ENCODE measurements around the gene ERMP1.

Gene ERMP1

GRCh38 chr9:5789489-5789888 lies 43.4 kb downstream of the ERMP1 start:
- no peak overlapping the region for H3K4me3 ChIP-seq (ENCODE audit: low read length)
- H4K5ac ChIP-seq (ENCODE audit: low read length) = no peak overlapping the region
- H2BK15ac ChIP-seq (replicated peaks; ENCODE audit: low read depth) = no peak overlapping the region
- no peak overlapping the region for H3K27ac ChIP-seq (ENCODE audit: low read depth, low read length)
- H3K18ac ChIP-seq (ENCODE audit: low read length) = no peak overlapping the region
- H2BK120ac ChIP-seq (ENCODE audit: low read depth, low read length) = no peak overlapping the region
- H3K56ac ChIP-seq (ENCODE audit: low read length) = no peak overlapping the region
- H4K8ac ChIP-seq (ENCODE audit: low read depth, low read length) = no peak overlapping the region
- DNase-seq = no peak
- no peak overlapping the region for H2AK5ac ChIP-seq (ENCODE audit: low read length)
- no CpG with 5 or more reads among the region's 5 CpGs for WGBS (ENCODE audit: extremely low coverage, insufficient coverage, low lambda C conversion rate)
- no peak overlapping the region for H3K4ac ChIP-seq (ENCODE audit: low read depth, low read length)
- H3K23ac ChIP-seq (ENCODE audit: low read length) = no peak overlapping the region
- no peak overlapping the region for H3K9ac ChIP-seq (ENCODE audit: low read length)
- H3K27me3 ChIP-seq (ENCODE audit: insufficient read depth, low read length, poor library complexity) = no peaks in the 10 kb centered on the region
- no peaks in the 10 kb centered on the region for H3K79me1 ChIP-seq (ENCODE audit: low read length)
- H3K4me1 ChIP-seq (ENCODE audit: control insufficient read depth, low read depth, low read length) = no peaks in the 10 kb centered on the region
- H3K4me2 ChIP-seq (ENCODE audit: low read length) = no peak overlapping the region
- no peak overlapping the region for H2BK5ac ChIP-seq (ENCODE audit: low read length)
- no peaks in the 10 kb centered on the region for H3K36me3 ChIP-seq (ENCODE audit: control insufficient read depth, insufficient read depth, low read length)
- no peaks in the 10 kb centered on the region for H3K79me2 ChIP-seq (ENCODE audit: control insufficient read depth, insufficient read depth, low read length)

DNA sequence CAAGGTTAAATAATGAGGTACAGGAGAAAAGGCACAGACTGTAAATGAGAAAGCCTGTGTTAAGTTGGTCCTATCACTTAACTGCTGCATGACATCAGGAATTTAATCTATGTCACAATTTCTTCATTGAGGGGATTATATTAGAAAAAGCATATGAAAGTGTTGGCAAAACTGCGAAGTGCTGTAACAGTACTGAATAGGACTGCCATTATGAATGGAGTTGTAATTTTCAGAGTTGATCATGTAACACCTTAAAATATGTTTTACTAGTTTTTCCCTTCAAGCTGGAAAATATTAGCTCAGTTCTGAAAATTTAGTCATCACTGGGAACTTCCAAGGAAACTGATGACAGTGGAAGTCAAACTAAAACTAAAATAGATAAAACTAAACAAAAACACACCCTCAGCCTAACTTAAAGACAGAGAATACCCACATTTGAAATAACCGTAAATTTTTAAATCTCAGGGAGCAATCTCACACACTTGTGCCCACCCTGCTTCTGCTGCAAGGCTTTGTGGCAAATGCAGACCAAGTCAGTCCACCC lies 45.1 kb downstream of the ERMP1 start:
- WGBS (ENCODE audit: extremely low coverage, insufficient coverage, low lambda C conversion rate) = no CpG with 5 or more reads among the region's 2 CpGs
- H3K18ac ChIP-seq (ENCODE audit: low read length) = no peak overlapping the region
- no peak overlapping the region for H3K4ac ChIP-seq (ENCODE audit: low read depth, low read length)
- no peak overlapping the region for H3K4me2 ChIP-seq (ENCODE audit: low read length)
- no peak for DNase-seq
- no peak overlapping the region for H2BK15ac ChIP-seq (replicated peaks; ENCODE audit: low read depth)
- no peaks in the 10 kb centered on the region for H3K27me3 ChIP-seq (ENCODE audit: insufficient read depth, low read length, poor library complexity)
- H3K4me3 ChIP-seq (ENCODE audit: low read length) = no peak overlapping the region
- no peaks in the 10 kb centered on the region for H3K79me1 ChIP-seq (ENCODE audit: low read length)
- H3K79me2 ChIP-seq (ENCODE audit: control insufficient read depth, insufficient read depth, low read length) = no peaks in the 10 kb centered on the region
- H4K8ac ChIP-seq (ENCODE audit: low read depth, low read length) = no peak overlapping the region
- H2AK5ac ChIP-seq (ENCODE audit: low read length) = no peak overlapping the region
- H2BK120ac ChIP-seq (ENCODE audit: low read depth, low read length) = no peak overlapping the region
- H4K5ac ChIP-seq (ENCODE audit: low read length) = no peak overlapping the region
- no peak overlapping the region for H3K56ac ChIP-seq (ENCODE audit: low read length)
- H3K4me1 ChIP-seq (ENCODE audit: control insufficient read depth, low read depth, low read length) = no peaks in the 10 kb centered on the region
- H3K9ac ChIP-seq (ENCODE audit: low read length) = no peak overlapping the region
- no peak overlapping the region for H2BK5ac ChIP-seq (ENCODE audit: low read length)
- H3K27ac ChIP-seq (ENCODE audit: low read depth, low read length) = no peak overlapping the region
- H3K36me3 ChIP-seq (ENCODE audit: control insufficient read depth, insufficient read depth, low read length) = no peaks in the 10 kb centered on the region
- no peak overlapping the region for H3K23ac ChIP-seq (ENCODE audit: low read length)

DNA sequence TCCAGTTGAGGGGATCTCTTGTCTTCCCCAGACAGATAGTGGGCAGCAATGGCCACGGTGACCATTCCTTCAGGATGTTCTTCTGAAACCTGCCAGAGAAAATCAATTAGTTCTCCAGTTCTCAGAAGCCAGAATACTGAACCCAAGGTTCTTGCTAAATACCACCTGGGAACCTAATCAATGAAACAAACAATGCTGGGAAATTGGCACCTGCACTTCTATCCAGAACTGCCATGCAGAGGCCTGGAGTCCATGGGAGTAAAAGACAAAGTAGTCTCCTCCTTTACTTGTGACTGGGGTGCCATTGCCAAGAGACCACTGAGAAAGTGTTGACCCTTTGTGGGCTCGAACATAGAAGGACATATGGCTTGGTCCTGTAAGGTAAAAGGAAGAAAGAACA lies 45.7 kb downstream of the ERMP1 start:
- no peak overlapping the region for H3K23ac ChIP-seq (ENCODE audit: low read length)
- H4K8ac ChIP-seq (ENCODE audit: low read depth, low read length) = no peak overlapping the region
- H3K79me1 ChIP-seq (ENCODE audit: low read length) = no peaks in the 10 kb centered on the region
- no peak overlapping the region for H3K56ac ChIP-seq (ENCODE audit: low read length)
- no peak overlapping the region for H4K5ac ChIP-seq (ENCODE audit: low read length)
- no peak overlapping the region for H2AK5ac ChIP-seq (ENCODE audit: low read length)
- DNase-seq = no peak
- H2BK5ac ChIP-seq (ENCODE audit: low read length) = no peak overlapping the region
- no peak overlapping the region for H3K18ac ChIP-seq (ENCODE audit: low read length)
- H2BK120ac ChIP-seq (ENCODE audit: low read depth, low read length) = no peak overlapping the region
- WGBS (ENCODE audit: extremely low coverage, insufficient coverage, low lambda C conversion rate) = no CpG with 5 or more reads among the region's 2 CpGs
- H3K36me3 ChIP-seq (ENCODE audit: control insufficient read depth, insufficient read depth, low read length) = no peaks in the 10 kb centered on the region
- H3K4me2 ChIP-seq (ENCODE audit: low read length) = no peak overlapping the region
- H3K4me1 ChIP-seq (ENCODE audit: control insufficient read depth, low read depth, low read length) = no peaks in the 10 kb centered on the region
- H3K4me3 ChIP-seq (ENCODE audit: low read length) = no peak overlapping the region
- no peaks in the 10 kb centered on the region for H3K79me2 ChIP-seq (ENCODE audit: control insufficient read depth, insufficient read depth, low read length)
- no peak overlapping the region for H2BK15ac ChIP-seq (replicated peaks; ENCODE audit: low read depth)
- no peak overlapping the region for H3K27ac ChIP-seq (ENCODE audit: low read depth, low read length)
- no peaks in the 10 kb centered on the region for H3K27me3 ChIP-seq (ENCODE audit: insufficient read depth, low read length, poor library complexity)
- no peak overlapping the region for H3K4ac ChIP-seq (ENCODE audit: low read depth, low read length)
- H3K9ac ChIP-seq (ENCODE audit: low read length) = no peak overlapping the region

GRCh38 chr9:5786370-5787127 lies 46.4 kb downstream of the ERMP1 start:
- Histone ChIP-seq H3K9ac (ENCODE audit: low read length) (no peak overlapping the region), H3K4me1 (ENCODE audit: control insufficient read depth, low read depth, low read length) (no peaks in the 10 kb centered on the region), H2AK5ac (ENCODE audit: low read length) (no peak overlapping the region), H3K4ac (ENCODE audit: low read depth, low read length) (no peak overlapping the region), H3K27me3 (ENCODE audit: insufficient read depth, low read length, poor library complexity) (no peaks in the 10 kb centered on the region), H3K56ac (ENCODE audit: low read length) (no peak overlapping the region), H3K4me3 (ENCODE audit: low read length) (no peak overlapping the region), H3K79me2 (ENCODE audit: control insufficient read depth, insufficient read depth, low read length) (no peaks in the 10 kb centered on the region), H3K23ac (ENCODE audit: low read length) (no peak overlapping the region), H4K5ac (ENCODE audit: low read length) (no peak overlapping the region), H4K8ac (ENCODE audit: low read depth, low read length) (no peak overlapping the region), H3K27ac (ENCODE audit: low read depth, low read length) (no peak overlapping the region), H3K4me2 (ENCODE audit: low read length) (no peak overlapping the region), H2BK5ac (ENCODE audit: low read length) (no peak overlapping the region), H2BK15ac (replicated peaks; ENCODE audit: low read depth) (no peak overlapping the region), H3K79me1 (ENCODE audit: low read length) (no peaks in the 10 kb centered on the region), H3K36me3 (ENCODE audit: control insufficient read depth, insufficient read depth, low read length) (no peaks in the 10 kb centered on the region), H2BK120ac (ENCODE audit: low read depth, low read length) (no peak overlapping the region), H3K18ac (ENCODE audit: low read length) (no peak overlapping the region)
- no peak for DNase-seq
- WGBS (ENCODE audit: extremely low coverage, insufficient coverage, low lambda C conversion rate) = no CpG with 5 or more reads among the region's 6 CpGs

- Histone ChIP-seq H4K8ac (ENCODE audit: low read depth, low read length) (no peak overlapping the region), H3K4ac (ENCODE audit: low read depth, low read length) (no peak overlapping the region), H3K4me2 (ENCODE audit: low read length) (no peak overlapping the region), H3K4me3 (ENCODE audit: low read length) (no peak overlapping the region), H4K5ac (ENCODE audit: low read length) (no peak overlapping the region), H2BK5ac (ENCODE audit: low read length) (no peak overlapping the region), H3K9ac (ENCODE audit: low read length) (no peak overlapping the region), H2BK120ac (ENCODE audit: low read depth, low read length) (no peak overlapping the region), H3K18ac (ENCODE audit: low read length) (no peak overlapping the region), H3K36me3 (ENCODE audit: control insufficient read depth, insufficient read depth, low read length) (no peaks in the 10 kb centered on the region), H3K79me1 (ENCODE audit: low read length) (no peaks in the 10 kb centered on the region), H2BK15ac (replicated peaks; ENCODE audit: low read depth) (no peak overlapping the region), H2AK5ac (ENCODE audit: low read length) (no peak overlapping the region), H3K79me2 (ENCODE audit: control insufficient read depth, insufficient read depth, low read length) (no peaks in the 10 kb centered on the region), H3K27ac (ENCODE audit: low read depth, low read length) (no peak overlapping the region), H3K23ac (ENCODE audit: low read length) (no peak overlapping the region), H3K56ac (ENCODE audit: low read length) (no peak overlapping the region), H3K27me3 (ENCODE audit: insufficient read depth, low read length, poor library complexity) (no peaks in the 10 kb centered on the region), H3K4me1 (ENCODE audit: control insufficient read depth, low read depth, low read length) (no peaks in the 10 kb centered on the region)
- WGBS (ENCODE audit: extremely low coverage, insufficient coverage, low lambda C conversion rate) = no CpG with 5 or more reads among the region's 4 CpGs
- peak; percentile 53 for DNase-seq
Observed at GRCh38 chr9:5784526-5785315, 48.2 kb downstream of the ERMP1 start.

Data from mesendoderm (in vitro differentiated cells).